K562 (cell line): ENCODE results near the gene DNASE2. TPM values are rescaled to one million over a fixed set of nuclear protein-coding genes. Genes with fewer than 3 reads are reported as not detected.

Source experiments
- ATAC-seq: fragments of 200-7000 bp; cut with Tn5 transposase; 3 replicates; pipeline ENCODE4 v1.9.1; 2020; ENCODE audit warnings: moderate library complexity
- BruUV-seq: library from RNA; stranded (reverse); fragments of 400-500 nt; replicated peaks from 2 replicates; lab custom pipeline; 2021; lab: Mats Ljungman, UMichigan
- CTCF ChIA-PET: fragments of 300-600 bp; formaldehyde crosslinking; extraction: SDS; loops from one replicate; lab custom pipeline; 2021; ENCODE audit warnings: low intra/inter-chr PET ratio; lab: Yijun Ruan, JAX
- POLR2A ChIA-PET: fragments of 300-600, 350-650 bp; sonication (Branson Sonifier 250); formaldehyde crosslinking; extraction: SDS; loops from one replicate; lab custom pipeline; 2021; ENCODE audit warnings: antibody characterized with exemption, inconsistent platforms; lab: Yijun Ruan, JAX
- DNase-seq, 4 experiments: peaks; one replicate each; pipeline versions ENCODE4 v3.0.0 to v3.0.0-alpha.2; 2011 to 2018; ENCODE audit warnings: low spot score in 3 of 4, mixed read lengths in 3 of 4; ENCODE audit errors: extremely low read depth in 1 of 4
- FAIRE-seq: peaks from 2 replicates; lab custom pipeline; 2011; peaks lifted over from hg19 to GRCh38; lab: Jason Lieb, UNC
- H2AFZ ChIP-seq: 2 replicates; pipeline ENCODE4 v1.6.0; 2011; ENCODE audit warnings: low read depth, low read length, control low read depth, inconsistent platforms
- H3K27ac ChIP-seq: fragments of 200-600 bp; 3 replicates; pipeline ENCODE4 v1.8.0; 2011; ENCODE audit warnings: low read depth, mild to moderate bottlenecking, control low read depth, inconsistent platforms, low read length, moderate library complexity, mixed read lengths; ENCODE audit errors: extremely low read depth
- H3K27me3 ChIP-seq, 2 experiments: fragments of 300-600 bp in 1 of 2; 2 replicates in 1 of 2; 3 replicates in 1 of 2; pipeline versions ENCODE4 v1.6.0 to v1.8.0; 2011; ENCODE audit warnings: inconsistent platforms in 2 of 2, low read length in 2 of 2, mild to moderate bottlenecking in 1 of 2, mixed read lengths in 1 of 2, moderate library complexity in 1 of 2; ENCODE audit not compliant: control insufficient read depth in 2 of 2, insufficient read depth in 2 of 2
- H3K36me3 ChIP-seq: fragments of 300-600 bp; 3 replicates; pipeline ENCODE4 v1.8.0; 2011; ENCODE audit warnings: mild to moderate bottlenecking, low read length, inconsistent platforms; ENCODE audit not compliant: control insufficient read depth, insufficient read depth
- H3K4me1 ChIP-seq, 2 experiments: fragments of 200-600 bp in 1 of 2; replicated peaks in 1 of 2; 2 replicates in 1 of 2; 3 replicates in 1 of 2; pipeline versions ENCODE4 v1.5.1 to v1.8.0; 2011; ENCODE audit warnings: inconsistent platforms in 2 of 2, low read length in 2 of 2, mild to moderate bottlenecking in 1 of 2, mixed read lengths in 1 of 2, moderate library complexity in 1 of 2; ENCODE audit not compliant: control insufficient read depth in 2 of 2, insufficient read depth in 2 of 2
- H3K4me2 ChIP-seq: 2 replicates; pipeline ENCODE4 v1.6.1; 2011; ENCODE audit warnings: low read length, control low read depth, inconsistent platforms, mixed read lengths; ENCODE audit not compliant: insufficient read depth
- H3K4me3 ChIP-seq: fragments of 200-600 bp; sonication (generic), shearing (Covaris generic); 2 replicates; pipeline ENCODE4 v1.5.1; 2016; ENCODE audit warnings: control low read depth, inconsistent platforms
- H3K79me2 ChIP-seq: fragments of 200-600 bp; 3 replicates; pipeline ENCODE4 v1.8.0; 2011; ENCODE audit warnings: low read length, inconsistent platforms; ENCODE audit not compliant: control insufficient read depth, insufficient read depth
- H3K9ac ChIP-seq, 2 experiments: 2 replicates each; pipeline versions ENCODE4 v1.6.0 to v1.6.1; 2011; ENCODE audit warnings: low read depth in 2 of 2, low read length in 2 of 2, control low read depth in 1 of 2, inconsistent platforms in 1 of 2, mild to moderate bottlenecking in 1 of 2, mixed read lengths in 1 of 2; ENCODE audit not compliant: insufficient read depth in 1 of 2
- H3K9me1 ChIP-seq: one replicate; pipeline ENCODE4 v1.6.0; 2011; ENCODE audit warnings: inconsistent platforms, mild to moderate bottlenecking, low read length, moderate library complexity; ENCODE audit not compliant: control insufficient read depth, insufficient read depth
- H3K9me3 ChIP-seq: replicated peaks from 2 replicates; pipeline ENCODE4 v1.5.1; 2011; ENCODE audit warnings: low read depth, low read length, inconsistent platforms; ENCODE audit not compliant: control insufficient read depth, insufficient read depth
- H4K20me1 ChIP-seq: replicated peaks from 2 replicates; pipeline ENCODE4 v1.6.1; 2011; ENCODE audit warnings: low read length, inconsistent platforms, mixed read lengths; ENCODE audit not compliant: control insufficient read depth, insufficient read depth
- ATF7 ChIP-seq: fragments of 450-650 bp; IDR thresholded peaks from 2 replicates; pipeline ENCODE4 v1.7.1; 2014; ENCODE audit warnings: mild to moderate bottlenecking, moderate library complexity
- CBX1 ChIP-seq: sonication (generic); IDR thresholded peaks from 2 replicates; pipeline ENCODE4 v1.6.1; 2016; ENCODE audit warnings: antibody characterized with exemption, low read depth, mild to moderate bottlenecking
- E2F3 ChIP-seq: fragments of 250-450 bp; sonication (Bioruptor Pico); IDR thresholded peaks from 2 replicates; pipeline ENCODE4 v1.4.0; 2020; ENCODE audit warnings: mild to moderate bottlenecking
- HDAC2 ChIP-seq: fragments of 450-650 bp; IDR thresholded peaks from 2 replicates; pipeline ENCODE4 v1.6.1; 2016; ENCODE audit warnings: mild to moderate bottlenecking
- HMG20B ChIP-seq: fragments of 250-450 bp; sonication (Bioruptor Pico); IDR thresholded peaks from 2 replicates; pipeline ENCODE4 v1.5.0; 2021; ENCODE audit warnings: mild to moderate bottlenecking
- MXI1 ChIP-seq: IDR thresholded peaks from 2 replicates; pipeline ENCODE4 v1.6.1; 2011; ENCODE audit warnings: low read depth, mild to moderate bottlenecking, improper control_type of control experiment, low read length
- NR2C2 ChIP-seq, 2 experiments: fragments of 200-800 bp in 1 of 2; sonication (Bioruptor generic) in 1 of 2; sonication (generic) in 1 of 2; formaldehyde crosslinking in 1 of 2; IDR thresholded peaks; 2 replicates each; pipeline versions ENCODE4 v1.6.1 to v1.8.0; 2016 to 2022; ENCODE audit warnings: mild to moderate bottlenecking in 1 of 2, missing compliant biosample characterization in 1 of 2, missing genetic modification characterization in 1 of 2, missing genetic modification reagents in 1 of 2
- PHTF2 ChIP-seq: fragments of 250-450 bp; sonication (Bioruptor Pico); IDR thresholded peaks from 2 replicates; pipeline ENCODE4 v1.5.0; 2021; ENCODE audit warnings: mild to moderate bottlenecking
- RBBP5 ChIP-seq: fragments of 200-600 bp; sonication (generic); IDR thresholded peaks from 2 replicates; pipeline ENCODE4 v1.6.1; 2012; ENCODE audit warnings: borderline replicate concordance, mild to moderate bottlenecking, low read length, control low read depth, inconsistent platforms; ENCODE audit not compliant: insufficient read depth, poor library complexity, severe bottlenecking
- SMARCA4 ChIP-seq: fragments of 450-650 bp; IDR thresholded peaks from 2 replicates; pipeline ENCODE4 v1.6.1; 2016
- ZBED1 ChIP-seq: IDR thresholded peaks from 2 replicates; pipeline ENCODE4 v1.6.1; 2014
- ZKSCAN3 ChIP-seq: fragments of 250-450 bp; sonication (Bioruptor Pico); IDR thresholded peaks from 2 replicates; pipeline ENCODE4 v1.4.0; 2020
- WGBS: fragments of 100-300 bp; shearing (Covaris generic); methylation state at CpG from one replicate; pipeline ENCODE4 v1.1.6; 2016; ENCODE audit warnings: low coverage, mixed read lengths; ENCODE audit not compliant: insufficient coverage; ENCODE audit errors: missing lambda C conversion rate; 5-methylcytosine and 5-hydroxymethylcytosine counted together
- in situ Hi-C: fragments of 300-500 bp; cut with MboI; formaldehyde crosslinking; loops from 4 replicates; pipeline ENCODE4 v1.15.0; 2018; ENCODE audit warnings: inconsistent platforms, mixed read lengths
- intact Hi-C: fragments of 100-400 bp; cut with micrococcal nuclease; formaldehyde crosslinking; loops from 2 replicates; pipeline ENCODE4 v1.14.2; 2022
- polyA plus RNA-seq, 8 experiments: library from polyadenylated mRNA; depleted of rRNA in 4 of 8; stranded (reverse) in 5 of 8; unstranded in 3 of 8; fragments of >200 nt; fragmentation: Nextera tagmentation in 2 of 8; fragmentation: Illumina TruSeq in 1 of 8; extraction: Ambion mirVana in 2 of 8; extraction: Trizol in 1 of 8; gene quantifications; 2 replicates each; pipeline versions ENCODE4 v1.2.1 to v1.2.3, GENCODE V29; 2011 to 2014; ENCODE audit warnings: inconsistent platforms in 1 of 8, missing spikeins in 1 of 8
- total RNA-seq, 7 experiments: library from RNA; depleted of rRNA in 6 of 7; stranded (reverse); fragments of >200 nt in 6 of 7; fragmentation: Illumina TruSeq in 2 of 7; extraction: Trizol in 2 of 7; gene quantifications; 2 replicates each; pipeline versions ENCODE4 v1.2.1 to v1.2.3, GENCODE V29; 2011 to 2021; ENCODE audit warnings: low replicate concordance in 1 of 7
- TF ChIP-seq, protein P1 (sequence below), 2 experiments: IDR thresholded peaks; 2 replicates each; pipeline ENCODE4 v1.6.1; 2012; ENCODE audit warnings: improper control_type of control experiment in 2 of 2, low read depth in 2 of 2, low read length in 2 of 2, borderline replicate concordance in 1 of 2
- TF ChIP-seq, protein P2 (sequence below): fragments of 150-350 bp; IDR thresholded peaks from 2 replicates; pipeline ENCODE4 v1.6.1; 2014; ENCODE audit warnings: low read depth, mild to moderate bottlenecking, low read length, borderline replicate concordance

The DNASE2 gene
- total and polyA plus RNA-seq, 9 of the 15 experiments (the other 6 are each of a cell fraction or from before 2014, with no cell fraction given) = 4.4 to 27.0 (median 20.2) TPM

DNA sequence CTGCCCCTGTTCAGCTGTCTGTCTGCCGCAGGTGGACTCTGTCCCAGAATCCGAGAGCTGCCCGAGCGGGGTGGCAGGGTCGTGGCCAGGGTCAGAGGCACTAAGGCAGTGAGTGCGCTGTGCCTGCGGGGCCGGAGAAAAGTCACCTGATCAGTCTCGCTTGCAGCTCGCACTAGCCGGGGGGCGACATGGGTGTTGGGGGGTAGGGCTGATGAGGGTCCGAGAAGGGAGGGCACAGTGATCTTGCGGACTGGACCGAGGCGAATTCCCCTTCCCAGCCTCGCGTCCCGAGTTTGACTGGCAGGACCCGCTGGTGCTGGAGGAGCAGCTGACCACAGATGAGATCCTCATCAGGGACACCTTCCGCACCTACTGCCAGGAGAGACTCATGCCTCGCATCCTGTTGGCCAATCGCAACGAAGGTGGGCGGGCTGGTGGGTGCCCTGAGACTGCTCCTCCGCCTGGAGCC, 10.3 kb upstream of the DNASE2 start (continued):
- TF ChIP-seq, protein P1, sequence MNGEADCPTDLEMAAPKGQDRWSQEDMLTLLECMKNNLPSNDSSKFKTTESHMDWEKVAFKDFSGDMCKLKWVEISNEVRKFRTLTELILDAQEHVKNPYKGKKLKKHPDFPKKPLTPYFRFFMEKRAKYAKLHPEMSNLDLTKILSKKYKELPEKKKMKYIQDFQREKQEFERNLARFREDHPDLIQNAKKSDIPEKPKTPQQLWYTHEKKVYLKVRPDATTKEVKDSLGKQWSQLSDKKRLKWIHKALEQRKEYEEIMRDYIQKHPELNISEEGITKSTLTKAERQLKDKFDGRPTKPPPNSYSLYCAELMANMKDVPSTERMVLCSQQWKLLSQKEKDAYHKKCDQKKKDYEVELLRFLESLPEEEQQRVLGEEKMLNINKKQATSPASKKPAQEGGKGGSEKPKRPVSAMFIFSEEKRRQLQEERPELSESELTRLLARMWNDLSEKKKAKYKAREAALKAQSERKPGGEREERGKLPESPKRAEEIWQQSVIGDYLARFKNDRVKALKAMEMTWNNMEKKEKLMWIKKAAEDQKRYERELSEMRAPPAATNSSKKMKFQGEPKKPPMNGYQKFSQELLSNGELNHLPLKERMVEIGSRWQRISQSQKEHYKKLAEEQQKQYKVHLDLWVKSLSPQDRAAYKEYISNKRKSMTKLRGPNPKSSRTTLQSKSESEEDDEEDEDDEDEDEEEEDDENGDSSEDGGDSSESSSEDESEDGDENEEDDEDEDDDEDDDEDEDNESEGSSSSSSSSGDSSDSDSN (IDR thresholded peaks at IDR 0.05; ENCODE audit: borderline replicate concordance in 1 of 2, low read depth in 2 of 2, low read length in 2 of 2) = no peak

DNA sequence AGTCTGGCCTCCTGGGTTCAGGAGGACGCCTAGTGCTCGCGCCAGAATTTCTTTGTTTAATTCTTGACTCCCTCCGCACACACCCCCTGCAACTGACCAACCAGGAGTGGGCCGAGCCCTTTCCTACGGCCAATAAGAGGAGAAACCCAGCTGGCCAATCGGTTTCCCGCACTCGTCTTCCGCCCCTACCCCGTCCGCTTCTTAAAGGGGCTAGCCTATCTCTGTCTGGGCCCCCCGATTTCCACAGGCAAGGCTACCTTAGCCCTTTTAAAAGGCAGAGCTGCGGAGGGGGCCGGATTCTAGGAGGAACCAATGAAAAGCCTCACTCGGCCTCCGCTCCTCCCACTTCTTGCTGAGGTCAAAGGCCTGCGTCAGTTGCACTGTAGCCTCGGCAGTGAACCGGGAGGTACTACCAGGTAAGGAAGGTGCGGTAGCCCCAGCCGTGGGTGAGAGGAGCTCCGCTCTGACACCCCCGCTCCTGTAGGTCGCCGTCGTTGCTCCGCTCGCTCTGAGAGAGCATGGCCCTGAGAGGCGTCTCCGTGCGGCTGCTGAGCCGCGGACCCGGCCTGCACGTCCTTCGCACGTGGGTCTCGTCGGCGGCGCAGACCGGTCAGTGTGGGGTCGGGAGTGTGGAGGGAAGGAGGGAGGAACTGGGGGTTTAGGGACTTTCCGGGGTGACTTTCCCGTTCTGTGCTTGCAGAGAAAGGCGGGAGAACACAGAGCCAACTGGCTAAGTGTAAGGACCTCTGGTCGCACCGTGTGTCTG, 9.7 kb upstream of the DNASE2 start, which contains the start of gene GCDH:
TSS of gene GCDH (plus strand) at position 374 of the 766 bp plus-strand sequence. CDS start at position 519, 145 bp downstream.
- Histone ChIP-seq H3K4me3 (peak within 1 kb of the TSS; percentile 88), H2AFZ (peak within 1 kb of the TSS; percentile 69), H3K9ac (peak within 1 kb of the TSS; percentile 71 to 99), H3K9me1 (no peaks in the 10 kb centered on the region), H3K4me2 (peak within 1 kb of the TSS; percentile 95), H3K36me3 (peaks cover 28% of the 10 kb centered on the region; the same call in 2 of the 3 replicates), H3K79me2 (peaks cover 38% of the 10 kb centered on the region), H3K4me1 (peaks cover 15 to 50% of the 10 kb centered on the region in 2 experiments; a peak in 4 of 5 replicates), H3K27me3 (no peaks in the 10 kb centered on the region), H3K27ac (peak within 1 kb of the TSS; percentile 68), H3K9me3 (no peaks in the 10 kb centered on the region), H4K20me1 (peaks cover 5% of the 10 kb centered on the region; the same call in 1 of the 2 replicates)
- ATAC-seq (peak; percentile 91), FAIRE-seq (peak; percentile 100), DNase-seq (peak; percentile 90 to 99 (median 95))
- in situ Hi-C loops = no loop called here
- ChIA-PET POLR2A (interaction anchor here (0.6 to 1.9 kb wide), 20 partner anchors 8 to 168 kb away, joined by 3 to 8 read pairs (median 4); partner anchors contain the start of genes DNASE2 and SYCE2), CTCF (no interaction called here)
- WGBS = under 1% methylated on average over 44 of the region's 49 CpGs
- intact Hi-C loops = loop anchor here (1.0 kb wide), 1 partner anchor 28 kb away; the partner anchor contains the start of gene SYCE2
- BruUV-seq = no TSS peak
- TF ChIP-seq, protein P2, sequence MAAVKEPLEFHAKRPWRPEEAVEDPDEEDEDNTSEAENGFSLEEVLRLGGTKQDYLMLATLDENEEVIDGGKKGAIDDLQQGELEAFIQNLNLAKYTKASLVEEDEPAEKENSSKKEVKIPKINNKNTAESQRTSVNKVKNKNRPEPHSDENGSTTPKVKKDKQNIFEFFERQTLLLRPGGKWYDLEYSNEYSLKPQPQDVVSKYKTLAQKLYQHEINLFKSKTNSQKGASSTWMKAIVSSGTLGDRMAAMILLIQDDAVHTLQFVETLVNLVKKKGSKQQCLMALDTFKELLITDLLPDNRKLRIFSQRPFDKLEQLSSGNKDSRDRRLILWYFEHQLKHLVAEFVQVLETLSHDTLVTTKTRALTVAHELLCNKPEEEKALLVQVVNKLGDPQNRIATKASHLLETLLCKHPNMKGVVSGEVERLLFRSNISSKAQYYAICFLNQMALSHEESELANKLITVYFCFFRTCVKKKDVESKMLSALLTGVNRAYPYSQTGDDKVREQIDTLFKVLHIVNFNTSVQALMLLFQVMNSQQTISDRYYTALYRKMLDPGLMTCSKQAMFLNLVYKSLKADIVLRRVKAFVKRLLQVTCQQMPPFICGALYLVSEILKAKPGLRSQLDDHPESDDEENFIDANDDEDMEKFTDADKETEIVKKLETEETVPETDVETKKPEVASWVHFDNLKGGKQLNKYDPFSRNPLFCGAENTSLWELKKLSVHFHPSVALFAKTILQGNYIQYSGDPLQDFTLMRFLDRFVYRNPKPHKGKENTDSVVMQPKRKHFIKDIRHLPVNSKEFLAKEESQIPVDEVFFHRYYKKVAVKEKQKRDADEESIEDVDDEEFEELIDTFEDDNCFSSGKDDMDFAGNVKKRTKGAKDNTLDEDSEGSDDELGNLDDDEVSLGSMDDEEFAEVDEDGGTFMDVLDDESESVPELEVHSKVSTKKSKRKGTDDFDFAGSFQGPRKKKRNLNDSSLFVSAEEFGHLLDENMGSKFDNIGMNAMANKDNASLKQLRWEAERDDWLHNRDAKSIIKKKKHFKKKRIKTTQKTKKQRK = 0 out of 2 replicates have a peak, but pooled peaks have one; percentile 13
- TF ChIP-seq CBX1 = no peak
- peak; percentile 99 for TF ChIP-seq RBBP5
- no peak for TF ChIP-seq ZKSCAN3 (CRISPR knock-in tag)
- TF ChIP-seq SMARCA4 = no peak
- no peak for TF ChIP-seq HMG20B
- no peak for TF ChIP-seq E2F3 (CRISPR knock-in tag)
- peak; percentile 61 for TF ChIP-seq MXI1
- TF ChIP-seq NR2C2 (CRISPR knock-in tag; IDR thresholded peaks at IDR 0.05) = no peak
- peak; percentile 93 for TF ChIP-seq NR2C2 (tag; IDR thresholded peaks at IDR 0.05)
- TF ChIP-seq ZBED1 = no peak
- TF ChIP-seq ATF7 = peak; percentile 82
- TF ChIP-seq PHTF2 (CRISPR knock-in tag) = no peak
- peak; percentile 97 for TF ChIP-seq HDAC2
